GM18873 (cell line): ENCODE measurements around the gene PNMA6F.

Experiments
- ATAC-seq: cut with Tn5 transposase; IDR thresholded peaks from one replicate; pipeline ENCODE4 v1.9.1; 2021; ENCODE audit warnings: mild to moderate bottlenecking, moderate library complexity, moderate number of reproducible peaks; ENCODE audit not compliant: unreplicated experiment, low FRiP score

The PNMA6F gene

GRCh38 chrX:153321381-153322124, at the start of gene PNMA6F:
Gene PNMA6F (minus strand): TSS chrX:153321767. CDS start chrX:153320674, 1,093 bp downstream.
- no peak for ATAC-seq

DNA sequence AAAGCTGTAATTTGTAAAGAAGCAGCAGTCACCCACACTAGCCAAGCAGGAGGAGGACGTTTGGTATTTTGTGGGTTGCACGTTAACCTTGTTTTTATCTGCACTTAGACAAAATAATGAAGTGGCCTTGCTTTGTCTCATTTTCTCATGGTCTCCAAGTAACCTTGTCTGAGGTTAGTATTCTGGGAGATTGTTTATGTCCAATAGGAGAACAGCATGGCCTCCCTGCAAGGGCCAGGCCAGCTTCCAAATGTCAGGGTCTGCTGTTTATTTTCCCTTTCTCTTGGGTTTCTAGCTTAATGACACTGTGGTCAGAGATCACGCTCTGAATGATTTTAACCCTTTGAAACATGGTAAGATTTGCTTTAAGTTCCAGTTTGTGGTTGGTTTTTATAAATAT, 49.7 kb upstream of the PNMA6F start:
- ATAC-seq, result no peak

- ATAC-seq, result no peak
Measured at GRCh38 chrX:153370293-153371055, 48.9 kb upstream of the PNMA6F start.

- no peak for ATAC-seq
Measured at GRCh38 chrX:153366878-153367538, 45.4 kb upstream of the PNMA6F start.

DNA sequence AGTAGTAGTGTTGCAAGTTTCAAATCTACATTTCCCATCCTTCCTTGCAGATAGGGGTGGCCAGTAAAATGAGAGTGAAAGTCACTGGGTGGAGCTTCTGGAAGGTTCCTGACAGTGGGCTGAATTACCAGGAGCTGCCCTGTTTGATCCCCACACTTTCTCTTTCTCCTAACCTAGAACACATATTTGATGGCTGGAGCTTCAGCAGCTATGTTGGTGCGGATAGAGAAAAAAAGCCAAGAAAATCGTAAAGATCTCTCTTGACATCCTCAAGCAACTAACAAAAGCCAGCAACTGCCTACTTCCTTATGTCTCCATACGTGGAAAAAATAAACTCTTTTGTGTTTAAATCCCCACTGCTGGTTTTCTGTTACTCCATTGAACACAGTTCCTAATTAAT, 44.6 kb upstream of the PNMA6F start:
- ATAC-seq, result no peak

DNA sequence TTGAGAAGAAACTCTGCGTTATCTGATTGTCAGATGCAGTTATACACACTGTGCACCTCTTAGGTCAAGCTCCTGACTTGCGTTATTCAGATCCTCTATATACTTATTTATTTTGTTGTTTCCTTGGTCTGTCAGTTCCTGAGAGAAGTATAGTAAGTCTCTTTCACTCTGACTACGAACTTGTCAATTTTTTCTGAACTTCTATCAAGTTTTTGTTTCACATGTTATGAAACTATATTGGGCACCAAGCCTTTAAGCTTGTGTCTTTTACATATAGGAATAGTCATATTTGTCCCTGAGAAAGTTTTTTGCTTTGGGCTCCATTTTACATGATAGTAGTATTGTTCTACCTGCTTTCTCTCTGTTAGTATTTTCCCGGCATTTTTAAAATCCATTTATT, 44.1 kb upstream of the PNMA6F start:
- ATAC-seq, result peak; percentile 50

GRCh38 chrX:153361781-153362397, 40.3 kb upstream of the PNMA6F start:
- ATAC-seq, result no peak

DNA sequence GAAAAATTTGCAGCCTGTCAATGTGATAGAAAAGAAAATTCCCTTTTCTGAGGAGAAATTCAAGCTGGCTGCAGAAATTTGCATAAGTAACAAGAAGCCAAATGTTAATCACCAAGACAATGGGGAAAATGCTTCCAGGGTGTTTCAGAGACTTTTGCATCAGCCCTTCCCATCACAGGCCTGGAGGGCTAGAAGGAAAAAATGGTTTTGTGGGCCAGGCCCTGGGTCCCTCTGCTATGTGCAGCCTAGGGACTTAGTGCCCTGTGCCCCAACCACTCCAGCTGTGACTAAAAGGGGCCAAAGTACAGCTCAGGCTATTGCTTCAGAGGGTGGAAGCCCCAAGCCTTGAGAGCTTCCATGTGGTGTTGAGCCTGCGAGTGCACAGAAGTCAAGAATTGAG, 36.3 kb upstream of the PNMA6F start:
- no peak for ATAC-seq

DNA sequence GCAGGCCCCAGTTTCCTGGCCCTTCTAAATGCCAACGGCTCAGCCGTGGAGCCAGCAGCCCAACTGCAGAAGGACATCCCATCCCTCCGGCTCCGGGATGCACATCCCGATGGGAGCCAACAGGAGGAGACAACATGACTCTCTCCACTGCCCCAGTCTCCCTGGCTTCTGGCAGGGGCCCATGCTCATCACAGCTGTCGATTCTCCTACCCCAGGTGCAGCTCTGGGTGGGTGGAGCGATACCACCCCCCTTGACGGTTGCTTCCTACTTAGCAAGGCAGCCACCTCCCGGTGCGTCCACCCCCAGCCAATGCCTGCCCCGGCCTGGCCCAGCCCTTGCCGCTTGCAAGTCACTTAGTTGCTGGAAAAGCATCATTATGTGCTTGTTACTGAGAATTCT, 31.8 kb upstream of the PNMA6F start:
- no peak for ATAC-seq

- ATAC-seq, result no peak
Measured at GRCh38 chrX:153352858-153353257, 31.3 kb upstream of the PNMA6F start.

GRCh38 chrX:153351981-153352380, 30.4 kb upstream of the PNMA6F start:
- no peak for ATAC-seq

GRCh38 chrX:153349952-153350351, 28.4 kb upstream of the PNMA6F start:
- no peak for ATAC-seq

GRCh38 chrX:153348421-153348820, 26.9 kb upstream of the PNMA6F start:
- no peak for ATAC-seq

DNA sequence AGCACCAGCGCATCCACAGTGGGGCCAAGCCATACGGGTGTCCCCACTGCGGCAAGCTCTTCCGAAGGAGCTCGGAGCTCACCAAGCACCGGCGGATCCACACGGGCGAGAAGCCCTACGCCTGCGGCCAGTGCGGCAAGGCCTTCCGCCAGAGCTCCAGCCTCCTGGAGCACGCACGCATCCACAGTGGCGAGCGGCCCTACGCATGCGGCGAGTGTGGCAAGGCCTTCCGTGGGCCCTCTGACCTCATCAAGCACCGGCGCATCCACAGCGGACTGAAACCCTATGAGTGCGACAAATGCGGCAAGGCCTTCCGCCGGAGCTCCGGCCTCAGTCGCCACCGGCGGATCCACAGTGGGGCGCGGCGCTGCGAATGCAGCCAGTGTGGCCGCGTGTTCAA, 26.0 kb upstream of the PNMA6F start:
- ATAC-seq, result no peak

DNA sequence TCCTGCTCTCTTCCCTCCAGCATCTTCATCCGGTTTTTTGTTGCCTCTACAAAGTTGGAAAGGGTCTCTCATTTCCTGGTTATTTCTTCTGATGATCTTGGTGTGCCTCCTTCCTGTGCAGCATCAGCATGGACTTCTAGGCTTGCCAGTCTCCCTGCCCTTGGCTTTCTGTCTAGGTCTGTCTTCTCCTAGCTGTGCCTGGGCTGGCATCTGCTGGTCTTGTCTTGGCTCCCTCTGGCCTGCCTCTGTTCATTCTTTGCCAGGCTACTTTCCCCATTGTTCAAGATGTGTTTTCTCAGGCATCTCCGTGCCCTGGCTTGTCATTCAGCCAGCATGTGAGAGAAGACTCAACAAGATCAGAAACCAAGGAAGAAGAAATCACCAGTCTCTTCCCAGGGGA, 22.1 kb upstream of the PNMA6F start:
- ATAC-seq, result no peak

DNA sequence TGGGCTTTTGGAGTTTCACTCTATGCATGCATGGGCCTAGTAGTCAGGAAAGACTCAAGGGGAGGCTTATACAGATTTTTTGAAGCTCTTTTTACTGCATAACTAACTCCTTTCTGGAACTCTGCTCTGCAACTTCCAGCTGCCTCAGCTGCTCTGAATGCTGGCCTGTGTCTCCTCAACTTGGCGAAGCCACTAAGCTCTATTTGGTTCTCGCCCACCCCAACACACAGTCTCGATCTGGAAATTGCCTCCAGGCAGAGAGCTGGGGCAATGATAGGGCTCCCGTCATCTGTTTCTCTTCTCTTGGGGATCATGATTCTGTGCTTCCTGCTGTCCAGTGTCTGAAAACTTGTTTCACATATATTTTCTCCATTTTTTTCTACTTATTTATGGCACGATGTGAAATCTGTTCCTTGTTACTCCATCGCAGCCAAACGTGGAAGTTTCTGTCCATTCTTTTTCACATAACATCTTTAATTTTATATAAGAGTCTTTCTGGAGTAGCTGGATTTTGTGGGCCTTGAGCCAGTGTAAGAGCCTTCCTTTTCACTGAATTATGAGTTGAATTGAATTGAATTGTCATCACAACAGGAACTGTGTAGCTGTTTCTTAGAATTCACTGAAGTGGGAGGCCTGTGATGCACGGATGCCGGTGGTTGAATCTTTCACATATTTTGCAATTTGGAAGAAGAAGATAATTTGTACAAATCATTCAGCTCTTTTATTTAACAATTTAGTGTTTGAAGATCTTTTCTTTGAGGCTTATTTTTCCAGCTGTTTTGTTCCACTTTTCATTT, 21.4 kb upstream of the PNMA6F start:
- no peak for ATAC-seq

- no peak for ATAC-seq
Measured at GRCh38 chrX:153340111-153340510, 18.5 kb upstream of the PNMA6F start.

DNA sequence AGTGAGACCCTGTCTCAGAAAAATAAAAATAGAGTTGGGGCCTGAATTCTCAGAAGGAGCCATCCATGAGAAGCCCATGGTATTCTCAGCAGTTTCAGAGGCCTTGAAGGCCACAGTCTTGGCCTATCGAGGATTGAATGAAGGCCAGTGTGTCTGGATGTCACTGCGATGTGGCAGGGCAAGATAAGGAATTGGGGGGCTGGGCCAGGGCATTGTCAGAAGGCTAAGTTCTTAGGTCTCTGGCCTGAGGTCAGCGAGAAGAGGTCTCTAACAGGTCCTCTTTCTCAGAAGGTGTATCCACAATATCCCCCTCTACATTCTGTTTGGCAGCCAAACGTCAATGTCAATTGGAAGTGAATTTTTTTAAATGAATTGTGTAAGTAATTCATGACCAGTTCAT, 18.1 kb upstream of the PNMA6F start:
- ATAC-seq, result no peak

DNA sequence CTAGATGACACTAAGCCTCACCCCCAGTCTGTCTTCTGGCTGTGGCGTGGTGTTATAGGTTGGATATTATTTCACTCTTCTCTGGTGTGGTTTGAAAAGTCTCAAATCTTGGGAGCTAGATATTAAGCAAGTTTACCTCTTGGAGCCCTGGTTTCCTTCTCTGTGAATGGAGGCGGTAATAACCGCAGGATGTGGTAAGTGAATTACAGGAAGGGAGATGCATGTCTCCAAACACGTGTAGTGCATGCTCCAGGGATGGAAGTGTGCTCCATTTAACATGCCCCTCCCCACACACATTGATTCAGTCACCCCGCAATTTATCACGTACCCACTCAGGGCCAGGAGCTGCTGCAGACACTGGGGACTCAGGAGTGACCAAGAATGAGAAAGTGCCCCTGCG, 17.3 kb upstream of the PNMA6F start:
- no peak for ATAC-seq

GRCh38 chrX:153336988-153337387, 15.4 kb upstream of the PNMA6F start:
- ATAC-seq, result no peak
